HepG2 (cell line): Measurements from ENCODE around the gene STAP1.

Source experiments
- JDP2 ChIP-seq: sonication (generic); formaldehyde crosslinking; IDR thresholded peaks from 2 replicates; pipeline ENCODE4 v1.8.1; 2022; ENCODE audit warnings: missing genetic modification reagents, borderline replicate concordance
- JUND ChIP-seq: sonication (generic); formaldehyde crosslinking; IDR thresholded peaks from 2 replicates; pipeline ENCODE4 v1.8.0; 2022; ENCODE audit warnings: mild to moderate bottlenecking, missing genetic modification reagents
- POLR2A ChIP-seq, 2 experiments: IDR thresholded peaks; 2 replicates each; pipeline ENCODE4 v1.6.1; 2011; ENCODE audit warnings: low read depth in 2 of 2, low read length in 2 of 2, mild to moderate bottlenecking in 1 of 2, moderate library complexity in 1 of 2; ENCODE audit not compliant: insufficient read depth in 1 of 2
- RAD21 ChIP-seq: fragments of 450-650 bp; formaldehyde crosslinking; IDR thresholded peaks from 2 replicates; pipeline ENCODE4 v1.5.0; 2020; ENCODE audit warnings: mild to moderate bottlenecking
- RXRA ChIP-seq: sonication (generic); formaldehyde crosslinking; IDR thresholded peaks from 2 replicates; pipeline ENCODE4 v1.5.1; 2020; ENCODE audit warnings: missing genetic modification reagents
- SETDB1 ChIP-seq: sonication (generic); formaldehyde crosslinking; IDR thresholded peaks from 2 replicates; pipeline ENCODE4 v1.5.1; 2020; ENCODE audit warnings: missing genetic modification reagents, mild to moderate bottlenecking, borderline replicate concordance
- TARDBP ChIP-seq: sonication (generic); formaldehyde crosslinking; IDR thresholded peaks from 2 replicates; pipeline ENCODE4 v1.8.0; 2022; ENCODE audit warnings: mild to moderate bottlenecking, missing genetic modification reagents
- TCF12 ChIP-seq, 2 experiments: fragments of 450-650 bp in 1 of 2; sonication (generic) in 1 of 2; formaldehyde crosslinking in 1 of 2; IDR thresholded peaks; 2 replicates each; pipeline versions ENCODE4 v1.6.1 to v1.8.0; 2017 to 2022; ENCODE audit warnings: antibody characterized with exemption in 1 of 2, mild to moderate bottlenecking in 1 of 2, missing genetic modification reagents in 1 of 2, moderate library complexity in 1 of 2
- ZFP82 ChIP-seq: sonication (generic); formaldehyde crosslinking; IDR thresholded peaks from 2 replicates; pipeline ENCODE4 v1.5.1; 2020; ENCODE audit warnings: mild to moderate bottlenecking, missing genetic modification reagents, borderline replicate concordance
- ZNF776 ChIP-seq: sonication (generic); formaldehyde crosslinking; IDR thresholded peaks from 2 replicates; pipeline ENCODE4 v1.4.0; 2020; ENCODE audit warnings: mild to moderate bottlenecking, missing genetic modification reagents
- TF ChIP-seq, protein P1 (sequence below): sonication (generic); formaldehyde crosslinking; IDR thresholded peaks from 2 replicates; pipeline ENCODE4 v1.4.0; 2020; ENCODE audit warnings: low read depth, mild to moderate bottlenecking, missing genetic modification reagents
- TF ChIP-seq, protein P2 (sequence below): sonication (generic); formaldehyde crosslinking; IDR thresholded peaks from 2 replicates; pipeline ENCODE4 v1.5.0; 2020; ENCODE audit warnings: mild to moderate bottlenecking, missing genetic modification reagents, moderate library complexity
- TF ChIP-seq, protein P3 (sequence below): sonication (generic); formaldehyde crosslinking; IDR thresholded peaks from 2 replicates; pipeline ENCODE4 v1.5.0; 2020; ENCODE audit warnings: missing genetic modification reagents
- TF ChIP-seq, protein P4 (sequence below): sonication (generic); formaldehyde crosslinking; IDR thresholded peaks from 2 replicates; pipeline ENCODE4 v1.8.1; 2023; ENCODE audit warnings: mild to moderate bottlenecking, missing genetic modification reagents

DNA sequence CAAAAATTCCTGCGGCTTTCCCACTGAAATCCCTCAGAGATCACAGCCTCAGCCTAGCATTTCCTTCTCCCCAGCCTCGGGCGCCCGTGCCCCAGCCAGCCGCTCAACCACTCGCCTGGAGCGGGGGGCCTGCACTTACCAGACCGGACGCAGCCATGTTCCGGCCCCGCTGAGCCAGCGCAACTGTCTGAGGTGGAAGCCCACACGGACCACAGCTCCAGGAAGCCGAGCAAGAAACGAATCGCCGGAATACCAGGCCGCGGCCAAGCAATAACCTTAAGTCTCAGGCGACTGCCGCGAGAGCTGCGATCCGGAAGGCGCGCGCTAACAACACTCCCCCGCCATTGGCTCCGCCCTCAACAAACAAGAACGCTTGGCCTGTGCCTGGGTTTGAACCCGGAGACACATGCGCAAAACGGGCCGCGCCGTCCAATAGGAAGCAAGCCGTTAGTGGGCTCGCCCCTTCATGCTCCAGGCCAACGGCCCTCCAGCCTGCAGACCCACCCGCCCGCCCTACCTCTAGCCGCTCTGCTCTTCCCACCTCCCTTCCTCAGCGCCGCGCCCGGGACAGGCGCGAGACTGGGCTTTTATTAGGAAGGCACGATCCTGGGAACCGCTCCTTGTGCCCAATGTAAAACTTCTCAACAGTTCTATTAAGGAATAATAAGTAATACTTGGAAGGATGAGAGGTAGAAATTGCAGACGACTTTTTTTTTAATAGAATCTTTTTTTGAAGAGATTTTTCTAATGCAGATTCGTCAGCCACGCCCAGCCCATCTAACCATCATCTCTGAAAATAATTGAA is 13.1 kb upstream of the STAP1 start, which contains the start of gene CENPC:
- TF ChIP-seq ZFP82 (CRISPR knock-in tag) (no peak), RXRA (peak; percentile 52; the same call in 1 of the 2 replicates), JUND (CRISPR knock-in tag) (no peak), RAD21 (CRISPR knock-in tag) (no peak), TCF12 (IDR thresholded peaks at IDR 0.05) (no peak), TCF12 (CRISPR knock-in tag; IDR thresholded peaks at IDR 0.05) (no peak), SETDB1 (CRISPR knock-in tag) (no peak), ZNF776 (CRISPR knock-in tag) (peak; percentile 28; the same call in 1 of the 2 replicates), JDP2 (CRISPR knock-in tag) (no peak), POLR2A (IDR thresholded peaks at IDR 0.05; ENCODE audit: insufficient read depth in 1 of 2, low read depth in 2 of 2, low read length in 2 of 2) (peak; percentile 86 to 95), TARDBP (CRISPR knock-in tag) (peak; percentile 70; the same call in 1 of the 2 replicates)
- TF ChIP-seq, protein P1, sequence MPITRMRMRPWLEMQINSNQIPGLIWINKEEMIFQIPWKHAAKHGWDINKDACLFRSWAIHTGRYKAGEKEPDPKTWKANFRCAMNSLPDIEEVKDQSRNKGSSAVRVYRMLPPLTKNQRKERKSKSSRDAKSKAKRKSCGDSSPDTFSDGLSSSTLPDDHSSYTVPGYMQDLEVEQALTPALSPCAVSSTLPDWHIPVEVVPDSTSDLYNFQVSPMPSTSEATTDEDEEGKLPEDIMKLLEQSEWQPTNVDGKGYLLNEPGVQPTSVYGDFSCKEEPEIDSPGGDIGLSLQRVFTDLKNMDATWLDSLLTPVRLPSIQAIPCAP (CRISPR knock-in tag): no peak
- TF ChIP-seq, protein P2, sequence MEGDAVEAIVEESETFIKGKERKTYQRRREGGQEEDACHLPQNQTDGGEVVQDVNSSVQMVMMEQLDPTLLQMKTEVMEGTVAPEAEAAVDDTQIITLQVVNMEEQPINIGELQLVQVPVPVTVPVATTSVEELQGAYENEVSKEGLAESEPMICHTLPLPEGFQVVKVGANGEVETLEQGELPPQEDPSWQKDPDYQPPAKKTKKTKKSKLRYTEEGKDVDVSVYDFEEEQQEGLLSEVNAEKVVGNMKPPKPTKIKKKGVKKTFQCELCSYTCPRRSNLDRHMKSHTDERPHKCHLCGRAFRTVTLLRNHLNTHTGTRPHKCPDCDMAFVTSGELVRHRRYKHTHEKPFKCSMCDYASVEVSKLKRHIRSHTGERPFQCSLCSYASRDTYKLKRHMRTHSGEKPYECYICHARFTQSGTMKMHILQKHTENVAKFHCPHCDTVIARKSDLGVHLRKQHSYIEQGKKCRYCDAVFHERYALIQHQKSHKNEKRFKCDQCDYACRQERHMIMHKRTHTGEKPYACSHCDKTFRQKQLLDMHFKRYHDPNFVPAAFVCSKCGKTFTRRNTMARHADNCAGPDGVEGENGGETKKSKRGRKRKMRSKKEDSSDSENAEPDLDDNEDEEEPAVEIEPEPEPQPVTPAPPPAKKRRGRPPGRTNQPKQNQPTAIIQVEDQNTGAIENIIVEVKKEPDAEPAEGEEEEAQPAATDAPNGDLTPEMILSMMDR (CRISPR knock-in tag): no peak
- TF ChIP-seq, protein P3, sequence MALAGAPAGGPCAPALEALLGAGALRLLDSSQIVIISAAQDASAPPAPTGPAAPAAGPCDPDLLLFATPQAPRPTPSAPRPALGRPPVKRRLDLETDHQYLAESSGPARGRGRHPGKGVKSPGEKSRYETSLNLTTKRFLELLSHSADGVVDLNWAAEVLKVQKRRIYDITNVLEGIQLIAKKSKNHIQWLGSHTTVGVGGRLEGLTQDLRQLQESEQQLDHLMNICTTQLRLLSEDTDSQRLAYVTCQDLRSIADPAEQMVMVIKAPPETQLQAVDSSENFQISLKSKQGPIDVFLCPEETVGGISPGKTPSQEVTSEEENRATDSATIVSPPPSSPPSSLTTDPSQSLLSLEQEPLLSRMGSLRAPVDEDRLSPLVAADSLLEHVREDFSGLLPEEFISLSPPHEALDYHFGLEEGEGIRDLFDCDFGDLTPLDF (CRISPR knock-in tag): peak; percentile 86
- TF ChIP-seq, protein P4, sequence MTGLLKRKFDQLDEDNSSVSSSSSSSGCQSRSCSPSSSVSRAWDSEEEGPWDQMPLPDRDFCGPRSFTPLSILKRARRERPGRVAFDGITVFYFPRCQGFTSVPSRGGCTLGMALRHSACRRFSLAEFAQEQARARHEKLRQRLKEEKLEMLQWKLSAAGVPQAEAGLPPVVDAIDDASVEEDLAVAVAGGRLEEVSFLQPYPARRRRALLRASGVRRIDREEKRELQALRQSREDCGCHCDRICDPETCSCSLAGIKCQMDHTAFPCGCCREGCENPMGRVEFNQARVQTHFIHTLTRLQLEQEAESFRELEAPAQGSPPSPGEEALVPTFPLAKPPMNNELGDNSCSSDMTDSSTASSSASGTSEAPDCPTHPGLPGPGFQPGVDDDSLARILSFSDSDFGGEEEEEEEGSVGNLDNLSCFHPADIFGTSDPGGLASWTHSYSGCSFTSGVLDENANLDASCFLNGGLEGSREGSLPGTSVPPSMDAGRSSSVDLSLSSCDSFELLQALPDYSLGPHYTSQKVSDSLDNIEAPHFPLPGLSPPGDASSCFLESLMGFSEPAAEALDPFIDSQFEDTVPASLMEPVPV (CRISPR knock-in tag): peak; percentile 41; the same call in 1 of the 2 replicates
